Esophagus muscularis mucosa (tissue), 4 donors: Measurements from ENCODE around the gene AMOT. TPM values are rescaled to one million over a fixed set of nuclear protein-coding genes. Genes with fewer than 3 reads are reported as not detected.

ENCODE experiments used
- DNase-seq: peaks from one replicate; pipeline ENCODE4 v3.0.0-alpha.2; 2017; ENCODE audit errors: extremely low spot score
- H3K27ac ChIP-seq, 4 donors: fragments of 200-600 bp; sonication (generic); replicated peaks in 1 of 4; 1 replicate in 3 of 4; 2 replicates in 1 of 4; pipeline ENCODE4 v1.5.1; 2016 to 2019; ENCODE audit warnings: mild to moderate bottlenecking in 1 of 4
- H3K27me3 ChIP-seq, 4 donors: fragments of 200-600 bp; sonication (generic); one replicate each; pipeline versions ENCODE4 v1.5.1 to v1.6.0; 2016 to 2019
- H3K36me3 ChIP-seq, 4 donors: fragments of 200-600 bp; sonication (generic); one replicate each; pipeline ENCODE4 v1.5.1; 2016 to 2019
- H3K4me1 ChIP-seq, 4 donors: fragments of 200-600 bp; sonication (generic); one replicate each; pipeline ENCODE4 v1.5.1; 2016 to 2019
- H3K4me3 ChIP-seq, 4 donors: fragments of 200-600 bp; sonication (generic); 1 replicate in 2 of 4; 2 replicates in 2 of 4; pipeline ENCODE4 v1.5.1; 2016 to 2019; ENCODE audit warnings: mild to moderate bottlenecking in 4 of 4, moderate library complexity in 1 of 4
- H3K9me3 ChIP-seq, 4 donors: fragments of 200-600 bp; sonication (generic); 1 replicate in 3 of 4; 2 replicates in 1 of 4; pipeline ENCODE4 v1.5.1; 2016 to 2019
- CTCF ChIP-seq, 3 experiments: fragments of 200-600 bp in 2 of 3; fragments of 450-650 bp in 1 of 3; sonication (generic) in 2 of 3; IDR thresholded peaks; one replicate each; pipeline ENCODE4 v1.5.1; 2017 to 2019; ENCODE audit warnings: antibody characterized with exemption in 3 of 3, mild to moderate bottlenecking in 2 of 3, moderate library complexity in 1 of 3
- EP300 ChIP-seq: sonication (generic); formaldehyde crosslinking; IDR thresholded peaks from one replicate; pipeline ENCODE4 v1.6.1; 2017; ENCODE audit warnings: antibody characterized with exemption
- POLR2A ChIP-seq: fragments of 450-650 bp; IDR thresholded peaks from one replicate; pipeline ENCODE4 v1.6.1; 2017; ENCODE audit warnings: antibody characterized with exemption, moderate library complexity, mild to moderate bottlenecking, low read depth
- POLR2AphosphoS5 ChIP-seq, 2 donors: sonication (generic); formaldehyde crosslinking; IDR thresholded peaks; one replicate each; pipeline ENCODE4 v1.6.1; 2017; ENCODE audit warnings: antibody characterized with exemption in 2 of 2
- WGBS: methylation state at CpG from one replicate; pipeline ENCODE4 v1.1.5; 2018; 5-methylcytosine and 5-hydroxymethylcytosine counted together
- intact Hi-C: fragments of 100-400 bp; cut with DNase I; formaldehyde crosslinking; loops from one replicate; pipeline ENCODE4 v1.15.1; 2023
- total RNA-seq, 4 donors: library from RNA; depleted of rRNA; stranded (reverse); fragments of >200 nt; gene quantifications; one replicate each; pipeline versions ENCODE4 v1.1.0 to v1.2.1, GENCODE V29; 2016

AMOT gene
- total RNA-seq, 4 donors from 2014 or later: 4.5 to 11.1 (median 9.2) TPM

GRCh38 chrX:112785344-112785743 is 55.3 kb downstream of the AMOT start:
- Histone ChIP-seq H3K4me1 (no peaks in the 10 kb centered on the region), H3K27me3 (no peaks in the 10 kb centered on the region), H3K36me3 (peaks cover 0 to 20% (median 9%) of the 10 kb centered on the region in 4 donors), H3K27ac (no peak overlapping the region), H3K4me3 (no peak overlapping the region), H3K9me3 (no peaks in the 10 kb centered on the region)
- DNase-seq: no peak
- WGBS: 74% methylated on average over 5 of the region's 5 CpGs
- intact Hi-C loops: no loop called here
- TF ChIP-seq CTCF (IDR thresholded peaks at IDR 0.05): no peak
- no peak for TF ChIP-seq EP300
- no peak for TF ChIP-seq POLR2A
- no peak for TF ChIP-seq POLR2AphosphoS5 (IDR thresholded peaks at IDR 0.05)

DNA sequence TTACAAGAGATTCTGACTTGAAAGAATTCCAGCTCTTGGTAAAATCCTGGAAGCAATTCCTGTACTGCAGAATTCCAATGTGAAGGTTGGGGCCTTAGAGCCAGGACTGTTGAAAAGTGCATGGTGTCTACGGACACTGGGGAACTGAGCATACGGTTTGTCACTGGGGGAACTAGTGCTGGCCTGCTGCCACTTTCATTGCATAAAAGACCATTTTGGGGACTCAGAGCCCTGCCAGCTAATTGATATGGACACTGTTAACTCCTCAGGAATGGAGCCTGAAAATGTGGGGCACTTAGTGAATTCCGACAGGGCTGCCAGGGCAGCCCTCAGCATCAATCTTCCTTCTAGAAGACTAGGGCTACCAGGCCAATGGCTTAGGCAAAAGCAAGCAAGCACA is 55.9 kb downstream of the AMOT start:
- no peaks in the 10 kb centered on the region for H3K27me3 ChIP-seq
- no peak overlapping the region for H3K27ac ChIP-seq
- intact Hi-C loops: no loop called here
- 63% methylated on average over 3 of the region's 3 CpGs for WGBS
- peaks cover 0 to 24% (median 7%) of the 10 kb centered on the region in 4 donors for H3K36me3 ChIP-seq
- DNase-seq: no peak
- no peaks in the 10 kb centered on the region for H3K4me1 ChIP-seq
- TF ChIP-seq EP300 (no peak), CTCF (IDR thresholded peaks at IDR 0.05) (no peak), POLR2A (no peak), POLR2AphosphoS5 (IDR thresholded peaks at IDR 0.05) (no peak)
- no peak overlapping the region for H3K4me3 ChIP-seq
- no peaks in the 10 kb centered on the region for H3K9me3 ChIP-seq

GRCh38 chrX:112779139-112779538 is 61.5 kb downstream of the AMOT start:
- intact Hi-C loops: no loop called here
- TF ChIP-seq EP300 (no peak), POLR2A (no peak), CTCF (IDR thresholded peaks at IDR 0.05) (no peak), POLR2AphosphoS5 (IDR thresholded peaks at IDR 0.05) (no peak)
- no peak overlapping the region for H3K4me3 ChIP-seq
- H3K9me3 ChIP-seq: no peaks in the 10 kb centered on the region
- peaks cover 0 to 39% (median 17%) of the 10 kb centered on the region in 4 donors for H3K36me3 ChIP-seq
- H3K27ac ChIP-seq: no peak overlapping the region
- H3K4me1 ChIP-seq: no peaks in the 10 kb centered on the region
- no peak for DNase-seq
- WGBS: 82% methylated on average over 8 of the region's 9 CpGs
- H3K27me3 ChIP-seq: no peaks in the 10 kb centered on the region

GRCh38 chrX:112774651-112775293 is 65.9 kb downstream of the AMOT start:
- no peak for TF ChIP-seq POLR2A
- no peak for TF ChIP-seq EP300
- TF ChIP-seq CTCF (IDR thresholded peaks at IDR 0.05): no peak
- TF ChIP-seq POLR2AphosphoS5 (IDR thresholded peaks at IDR 0.05): no peak
- DNase-seq: no peak
- 56% methylated on average over 10 of the region's 10 CpGs for WGBS

GRCh38 chrX:112774142-112774541 is 66.5 kb downstream of the AMOT start:
- Histone ChIP-seq H3K4me3 (no peak overlapping the region), H3K27me3 (no peaks in the 10 kb centered on the region), H3K4me1 (no peaks in the 10 kb centered on the region), H3K36me3 (peaks cover 0 to 10% (median 8%) of the 10 kb centered on the region in 4 donors), H3K9me3 (no peaks in the 10 kb centered on the region), H3K27ac (no peak overlapping the region)
- intact Hi-C loops: no loop called here
- TF ChIP-seq POLR2AphosphoS5 (IDR thresholded peaks at IDR 0.05) (no peak), CTCF (IDR thresholded peaks at IDR 0.05) (no peak), EP300 (no peak), POLR2A (no peak)
- no peak for DNase-seq
- WGBS: 55% methylated on average over 4 of the region's 4 CpGs

More at GRCh38 chrX:112774651-112775293, 65.9 kb downstream of the AMOT start:
- Histone ChIP-seq H3K9me3 (no peaks in the 10 kb centered on the region), H3K4me1 (no peaks in the 10 kb centered on the region), H3K27ac (no peak overlapping the region), H3K27me3 (no peaks in the 10 kb centered on the region), H3K4me3 (no peak overlapping the region), H3K36me3 (peaks cover 0 to 16% (median 9%) of the 10 kb centered on the region in 4 donors)
- intact Hi-C loops: no loop called here
